Stimulated activated CD4-positive, alpha-beta T cell treated with anti-CD3 and anti-CD28 coated beads, TNF-alpha, amount 100 ng/mL, for 48 hours (primary cell): ENCODE results near the gene PGA4.
"Not testable (repeated sequence)": the region's sequence is repeated elsewhere in the genome, so short reads cannot be mapped to it uniquely, and the experiment has no call there.

Source experiments
- DNase-seq, 3 donors: peaks; one replicate each; pipeline ENCODE4 v3.0.0-alpha.2; 2020; ENCODE audit warnings: low read depth in 3 of 3

Gene PGA4

GRCh38 chr11:61250796-61251765, 28.9 kb downstream of the PGA4 start:
- not testable (repeated sequence) for DNase-seq

GRCh38 chr11:61252332-61252731, 30.2 kb downstream of the PGA4 start:
- DNase-seq = not testable (repeated sequence)

- DNase-seq = peak; percentile 33 to 60 (median 40)
Observed at GRCh38 chr11:61254403-61255025, 32.4 kb downstream of the PGA4 start.

GRCh38 chr11:61256710-61257482, 34.7 kb downstream of the PGA4 start:
- DNase-seq = no peak

GRCh38 chr11:61258546-61258945, 36.4 kb downstream of the PGA4 start:
- no peak for DNase-seq

- no peak for DNase-seq
Observed at GRCh38 chr11:61259363-61259762, 37.2 kb downstream of the PGA4 start.

GRCh38 chr11:61264371-61264770, 42.2 kb downstream of the PGA4 start:
- DNase-seq = no peak

- no peak for DNase-seq
Observed at GRCh38 chr11:61264795-61265194, 42.6 kb downstream of the PGA4 start.

GRCh38 chr11:61265357-61265756, 43.2 kb downstream of the PGA4 start:
- DNase-seq = no peak

- no peak for DNase-seq
Observed at GRCh38 chr11:61266602-61267001, 44.5 kb downstream of the PGA4 start.

- no peak for DNase-seq
Observed at GRCh38 chr11:61267437-61267841, 45.3 kb downstream of the PGA4 start.

GRCh38 chr11:61268588-61269250, 46.6 kb downstream of the PGA4 start:
- DNase-seq = no peak

- no peak for DNase-seq
Observed at GRCh38 chr11:61270354-61271076, 48.4 kb downstream of the PGA4 start.

GRCh38 chr11:61272731-61273130, 50.6 kb downstream of the PGA4 start:
- no peak for DNase-seq

GRCh38 chr11:61273178-61274078, 51.3 kb downstream of the PGA4 start:
- DNase-seq = no peak

GRCh38 chr11:61274084-61274483, 51.9 kb downstream of the PGA4 start:
- DNase-seq = no peak

- no peak for DNase-seq
Observed at GRCh38 chr11:61275191-61275590, 53.0 kb downstream of the PGA4 start.

- no peak for DNase-seq
Observed at GRCh38 chr11:61277186-61278000, 55.2 kb downstream of the PGA4 start.

GRCh38 chr11:61278001-61278470, 55.9 kb downstream of the PGA4 start:
- DNase-seq = no peak
